Measurements from ENCODE around the gene CCT5.
"Not testable (repeated sequence)": the region's sequence is repeated elsewhere in the genome, so short reads cannot be mapped to it uniquely, and the experiment has no call there.

Gene CCT5

DNA sequence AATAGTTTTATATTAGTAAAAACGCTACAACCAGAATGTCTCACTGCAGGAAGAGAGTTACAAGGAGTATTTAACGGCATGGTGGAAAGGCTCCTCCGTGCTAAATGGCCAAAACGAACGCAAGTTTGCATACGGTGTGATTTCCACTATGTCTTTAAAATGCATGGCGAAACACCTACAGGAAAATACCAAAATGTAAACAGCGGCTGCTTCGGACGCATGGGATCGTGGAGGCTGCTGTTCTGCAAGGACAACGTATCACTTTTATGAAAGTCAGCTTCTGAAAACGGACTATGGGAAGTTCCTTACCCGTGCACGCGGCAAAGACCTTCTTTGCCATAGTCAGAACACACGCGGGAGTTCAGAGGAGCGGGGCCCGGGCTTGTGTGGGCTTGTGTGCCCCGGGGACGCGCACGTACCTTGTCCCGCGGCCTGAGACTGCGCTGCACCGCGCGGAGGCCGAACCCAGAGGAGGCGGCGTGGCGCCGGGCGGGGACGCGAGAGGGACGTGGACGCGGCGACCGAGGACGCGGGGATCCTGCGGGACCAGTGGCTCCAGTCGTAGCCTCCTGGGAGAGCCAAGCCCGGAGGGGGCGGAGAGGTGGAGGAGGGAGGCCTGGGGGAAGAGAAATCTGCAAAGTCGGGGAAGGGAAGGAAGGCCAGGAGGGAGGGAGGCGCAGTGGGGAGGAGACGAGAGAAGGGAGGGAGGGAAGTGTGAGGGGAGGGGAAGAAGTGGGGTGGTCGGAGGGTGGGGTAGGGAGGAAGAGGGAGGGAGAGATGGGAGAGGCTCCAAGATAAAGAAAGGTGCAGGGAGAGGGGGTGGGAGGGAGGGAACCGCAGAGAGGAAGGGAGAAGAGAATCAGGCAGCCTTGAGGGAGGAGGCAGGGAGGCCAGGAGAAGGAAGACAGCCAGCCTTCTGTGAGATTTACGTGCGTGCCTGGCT lies 57.4 kb downstream of the CCT5 start, which contains the start of gene CMBL:
CMBL (minus strand) TSS at position 697 of the 943 bp plus-strand sequence. CDS start 17,140 bp downstream, outside the sequence.
- H3K27me3 Mint-ChIP-seq, result peaks cover 27% of the 10 kb centered on the region
- H3K27ac Mint-ChIP-seq, result peak within 1 kb of the TSS; percentile 78
- H3K4me3 Mint-ChIP-seq, result peak within 1 kb of the TSS; percentile 88
- no peaks in the 10 kb centered on the region for H3K36me3 Mint-ChIP-seq (ENCODE audit: low read depth)
- peaks cover 25% of the 10 kb centered on the region for H3K4me1 Mint-ChIP-seq (ENCODE audit: low read depth)
- intact Hi-C loops (cut with micrococcal nuclease), result no loop called here
- no peaks in the 10 kb centered on the region for H3K9me3 Mint-ChIP-seq

DNA sequence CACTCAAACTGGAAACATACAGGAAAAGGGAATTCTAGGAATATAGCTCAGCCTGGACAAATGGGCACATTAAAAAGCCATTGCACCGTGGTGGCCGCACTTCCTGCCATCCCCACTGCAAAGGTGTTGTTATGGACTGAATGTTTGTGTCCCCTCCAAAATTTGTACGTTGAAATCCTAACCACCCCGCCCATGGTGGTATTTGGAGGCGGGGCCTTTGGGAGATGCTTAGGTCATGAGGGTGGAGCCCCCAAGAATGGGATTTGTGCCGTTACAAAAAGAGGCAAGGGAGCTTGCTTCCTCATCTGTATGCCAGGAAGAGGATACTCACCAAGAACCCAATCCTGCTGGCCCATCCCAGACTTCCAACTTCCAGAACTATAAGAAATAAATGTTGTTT lies 58.8 kb downstream of the CCT5 start:
- peaks cover 27% of the 10 kb centered on the region for H3K27me3 Mint-ChIP-seq

GRCh38 chr5:10310066-10310779 lies 60.1 kb downstream of the CCT5 start:
- Mint-ChIP-seq H3K36me3 (ENCODE audit: low read depth) (no peaks in the 10 kb centered on the region), H3K4me1 (ENCODE audit: low read depth) (peaks cover 25% of the 10 kb centered on the region), H3K4me3 (no peak overlapping the region), H3K27me3 (peaks cover 25% of the 10 kb centered on the region), H3K9me3 (no peaks in the 10 kb centered on the region), H3K27ac (no peak overlapping the region)
- intact Hi-C loops (cut with micrococcal nuclease), result no loop called here

More for the DNA sequence above, 58.8 kb downstream of the CCT5 start:
- Mint-ChIP-seq H3K36me3 (ENCODE audit: low read depth) (no peaks in the 10 kb centered on the region), H3K4me3 (no peak overlapping the region), H3K4me1 (ENCODE audit: low read depth) (peaks cover 25% of the 10 kb centered on the region), H3K9me3 (no peaks in the 10 kb centered on the region), H3K27ac (no peak overlapping the region)
- intact Hi-C loops (cut with micrococcal nuclease), result no loop called here

DNA sequence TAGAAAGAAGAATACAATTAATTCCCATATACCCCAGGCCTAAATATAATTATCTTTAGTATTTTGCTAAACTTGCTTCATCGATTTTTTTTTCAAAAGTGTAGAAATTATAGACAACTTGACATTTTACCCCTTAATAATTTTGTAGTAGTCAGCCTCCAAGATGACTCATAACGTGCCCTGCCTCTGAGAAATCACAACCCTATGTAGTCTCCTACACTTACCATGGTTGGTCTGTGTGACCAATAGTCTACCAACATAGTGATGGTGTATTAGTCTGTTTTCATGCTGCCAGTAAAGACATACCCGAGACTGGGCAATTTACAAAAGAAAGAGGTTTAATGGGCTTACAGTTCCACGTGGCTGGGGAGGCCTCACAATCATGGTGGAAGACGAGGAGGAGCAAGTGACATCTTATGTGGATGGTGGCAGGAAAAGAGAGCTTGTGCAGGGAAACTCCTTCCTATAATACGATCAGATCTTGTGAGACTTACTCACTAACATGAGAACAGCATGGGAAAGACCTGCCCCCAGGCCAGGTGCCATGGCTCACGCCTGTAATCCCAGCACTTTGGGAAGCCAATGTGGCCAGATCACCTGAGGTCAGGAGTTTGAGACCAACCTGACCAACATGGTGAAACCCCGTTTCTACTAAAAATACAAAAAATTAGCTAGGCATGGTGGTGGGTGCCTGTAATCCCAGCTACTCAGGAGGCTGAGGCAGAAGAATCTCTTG lies 60.9 kb downstream of the CCT5 start:
- H3K9me3 Mint-ChIP-seq; H3K36me3 Mint-ChIP-seq (ENCODE audit: low read depth); intact Hi-C loops (cut with micrococcal nuclease); H3K4me3 Mint-ChIP-seq: not testable (repeated sequence)
- H3K27ac Mint-ChIP-seq, result peak overlapping the region; percentile 40
- H3K27me3 Mint-ChIP-seq, result peaks cover 23% of the 10 kb centered on the region
- H3K4me1 Mint-ChIP-seq (ENCODE audit: low read depth), result peaks cover 25% of the 10 kb centered on the region

GRCh38 chr5:10311595-10312425 lies 61.7 kb downstream of the CCT5 start:
- H3K4me1 Mint-ChIP-seq (ENCODE audit: low read depth), result peaks cover 25% of the 10 kb centered on the region
- H3K9me3 Mint-ChIP-seq, result no peaks in the 10 kb centered on the region
- peak overlapping the region; percentile 40 for H3K27ac Mint-ChIP-seq
- H3K4me3 Mint-ChIP-seq, result no peak overlapping the region
- no peaks in the 10 kb centered on the region for H3K36me3 Mint-ChIP-seq (ENCODE audit: low read depth)
- intact Hi-C loops (cut with micrococcal nuclease), result no loop called here
- H3K27me3 Mint-ChIP-seq, result peaks cover 17% of the 10 kb centered on the region

DNA sequence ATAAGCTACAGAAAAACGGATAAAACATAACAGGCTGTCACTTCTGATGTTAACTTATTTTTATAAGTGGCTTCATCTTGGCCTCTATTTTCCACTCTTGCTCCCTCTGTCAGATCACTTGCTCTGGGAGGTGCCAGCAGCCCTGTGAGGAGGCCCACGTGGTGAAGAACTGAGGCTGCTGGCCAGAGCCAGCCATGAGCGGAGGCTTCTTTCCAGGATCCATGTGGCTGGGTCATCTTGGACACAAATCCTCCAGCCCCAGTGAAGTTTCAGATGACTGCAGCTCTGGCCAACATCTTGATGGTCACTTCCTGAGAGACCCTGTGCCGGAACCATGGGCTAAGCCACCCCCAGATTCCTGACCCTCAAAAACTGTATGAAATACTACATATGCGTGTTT lies 65.1 kb downstream of the CCT5 start:
- no peaks in the 10 kb centered on the region for H3K9me3 Mint-ChIP-seq
- intact Hi-C loops (cut with micrococcal nuclease), result no loop called here
- peaks cover 17% of the 10 kb centered on the region for H3K4me1 Mint-ChIP-seq (ENCODE audit: low read depth)
- H3K27ac Mint-ChIP-seq, result no peak overlapping the region
- no peaks in the 10 kb centered on the region for H3K36me3 Mint-ChIP-seq (ENCODE audit: low read depth)
- H3K4me3 Mint-ChIP-seq, result no peak overlapping the region
- peaks cover 2% of the 10 kb centered on the region for H3K27me3 Mint-ChIP-seq
